HEK293 (cell line): ENCODE data around the gene CAMKMT.

Experiments
- KLF7 ChIP-seq: fragments of 450-650 bp; formaldehyde crosslinking; IDR thresholded peaks from 2 replicates; pipeline ENCODE4 v1.5.1; 2016; ENCODE audit warnings: missing biosample characterization, missing genetic modification characterization, borderline replicate concordance
- PBX3 ChIP-seq: sonication (generic); formaldehyde crosslinking; IDR thresholded peaks from 2 replicates; pipeline ENCODE4 v1.8.1; 2022; ENCODE audit warnings: mild to moderate bottlenecking, moderate library complexity, missing genetic modification reagents
- TCF7L2 ChIP-seq: IDR thresholded peaks from 2 replicates; pipeline ENCODE4 v1.6.1; 2011; ENCODE audit warnings: low read depth, mild to moderate bottlenecking, inconsistent platforms, low read length, moderate library complexity, borderline replicate concordance
- YY2 ChIP-seq: fragments of 450-650 bp; formaldehyde crosslinking; IDR thresholded peaks from 2 replicates; pipeline ENCODE4 v1.5.1; 2016; ENCODE audit warnings: missing biosample characterization, missing genetic modification characterization
- ZNF155 ChIP-seq: fragments of 450-650 bp; formaldehyde crosslinking; IDR thresholded peaks from 2 replicates; pipeline ENCODE4 v1.5.1; 2016; ENCODE audit warnings: missing biosample characterization, missing genetic modification characterization
- ZNF26 ChIP-seq: fragments of 450-650 bp; formaldehyde crosslinking; IDR thresholded peaks from 2 replicates; pipeline ENCODE4 v1.5.1; 2016; ENCODE audit warnings: missing biosample characterization, missing genetic modification characterization
- ZNF626 ChIP-seq: fragments of 450-650 bp; sonication (Bioruptor Pico); formaldehyde crosslinking; IDR thresholded peaks from 2 replicates; pipeline ENCODE4 v1.5.1; 2018; ENCODE audit warnings: missing biosample characterization, missing genetic modification characterization, inconsistent platforms

- TF ChIP-seq YY2 (tag by site-specific recombination), result no peak
- no peak for TF ChIP-seq ZNF626 (tag by site-specific recombination)
- TF ChIP-seq TCF7L2, result no peak
- TF ChIP-seq KLF7 (tag by site-specific recombination), result no peak
- TF ChIP-seq ZNF26 (tag by site-specific recombination), result no peak
- no peak for TF ChIP-seq PBX3 (CRISPR knock-in tag)
- TF ChIP-seq ZNF155 (tag by site-specific recombination), result no peak
These were observed 40.9 kb upstream of the CAMKMT start for GRCh38 chr2:44320832-44321231.
